Liver (tissue), 3 donors: ENCODE measurements around the gene EIF4H.

Experiments
- ATF3 ChIP-seq: IDR thresholded peaks from 2 replicates; pipeline ENCODE4 v1.6.1; 2016; ENCODE audit warnings: antibody characterized with exemption
- CTCF ChIP-seq: fragments of 150-350 bp; IDR thresholded peaks from 2 replicates; pipeline ENCODE4 v1.5.1; 2017; ENCODE audit warnings: improper control_type of control experiment, low read depth, low read length; ENCODE audit not compliant: missing input control
- FOXA1 ChIP-seq: IDR thresholded peaks from 2 replicates; pipeline ENCODE4 v1.6.1; 2016; ENCODE audit warnings: antibody characterized with exemption
- GABPA ChIP-seq, 2 donors: IDR thresholded peaks in 1 of 2; conservative IDR thresholded peaks in 1 of 2; 2 replicates each; pipeline ENCODE4 v1.6.1; 2016; ENCODE audit warnings: antibody characterized with exemption in 2 of 2, mild to moderate bottlenecking in 1 of 2, moderate library complexity in 1 of 2
- HNF4G ChIP-seq: IDR thresholded peaks from 2 replicates; pipeline ENCODE4 v1.6.1; 2016; ENCODE audit warnings: antibody characterized with exemption
- JUND ChIP-seq, 2 donors: IDR thresholded peaks; 2 replicates each; pipeline ENCODE4 v1.6.1; 2016; ENCODE audit warnings: antibody characterized with exemption in 2 of 2
- MAX ChIP-seq: IDR thresholded peaks from 2 replicates; pipeline ENCODE4 v1.6.1; 2016; ENCODE audit warnings: antibody characterized with exemption
- RAD21 ChIP-seq, 2 donors: IDR thresholded peaks; 2 replicates each; pipeline ENCODE4 v1.6.1; 2016; ENCODE audit warnings: antibody characterized with exemption in 2 of 2, mild to moderate bottlenecking in 2 of 2
- REST ChIP-seq: IDR thresholded peaks from 2 replicates; pipeline ENCODE4 v1.6.1; 2016; ENCODE audit warnings: antibody characterized with exemption, mild to moderate bottlenecking
- RXRA ChIP-seq, 2 donors: IDR thresholded peaks; 2 replicates each; pipeline ENCODE4 v1.6.1; 2017 to 2018; ENCODE audit warnings: antibody characterized with exemption in 2 of 2, mild to moderate bottlenecking in 1 of 2
- TAF1 ChIP-seq: conservative IDR thresholded peaks from 2 replicates; pipeline ENCODE4 v1.6.1; 2016; ENCODE audit warnings: antibody characterized with exemption, mild to moderate bottlenecking
- YY1 ChIP-seq: IDR thresholded peaks from 2 replicates; pipeline ENCODE4 v1.6.1; 2016; ENCODE audit warnings: antibody characterized with exemption, mild to moderate bottlenecking
- ZBTB33 ChIP-seq: IDR thresholded peaks from 2 replicates; pipeline ENCODE4 v1.6.1; 2016; ENCODE audit warnings: antibody characterized with exemption
- donor health status: healthy.
- donor health status: healthy.

GRCh38 chr7:74220229-74220628, 46.1 kb downstream of the EIF4H start:
- TF ChIP-seq CTCF (peak; percentile 3), GABPA (IDR thresholded peaks at IDR 0.05 in 1 of 2, conservative IDR thresholded peaks at IDR 0.05 in 1 of 2) (no peak), JUND (IDR thresholded peaks at IDR 0.05) (no peak), MAX (no peak), RXRA (IDR thresholded peaks at IDR 0.05) (no peak), ATF3 (no peak), RAD21 (IDR thresholded peaks at IDR 0.05) (no peak), HNF4G (no peak), TAF1 (no peak), REST (no peak), YY1 (no peak), ZBTB33 (no peak), FOXA1 (no peak)
